Spleen (tissue), 11 donors: ENCODE data around the gene PLEKHF1. TPM values are rescaled to one million over a fixed set of nuclear protein-coding genes. Genes with fewer than 3 reads are reported as not detected.

Experiments
- DNase-seq: peaks from one replicate; pipeline ENCODE4 v3.0.0-alpha.2; 2020
- H3K27ac ChIP-seq, 8 donors: fragments of 200-600 bp; sonication (generic) in 7 of 8; 1 replicate in 4 of 8; 2 replicates in 4 of 8; pipeline versions ENCODE4 v1.5.0 to v1.8.0; 2016 to 2021; ENCODE audit warnings: inconsistent platforms in 4 of 8, mild to moderate bottlenecking in 4 of 8, moderate library complexity in 1 of 8
- H3K27me3 ChIP-seq, 7 donors: fragments of 200-600 bp; sonication (generic) in 6 of 7; replicated peaks in 1 of 7; 1 replicate in 4 of 7; 2 replicates in 3 of 7; pipeline versions ENCODE4 v1.5.0 to v1.8.0; 2016 to 2021; ENCODE audit warnings: inconsistent platforms in 3 of 7, mild to moderate bottlenecking in 1 of 7
- H3K36me3 ChIP-seq, 6 donors: fragments of 200-600 bp; sonication (generic) in 5 of 6; 1 replicate in 4 of 6; 2 replicates in 2 of 6; pipeline versions ENCODE4 v1.5.0 to v1.8.0; 2016 to 2021; ENCODE audit warnings: inconsistent platforms in 2 of 6
- H3K4me1 ChIP-seq, 6 donors: fragments of 200-600 bp; sonication (generic) in 5 of 6; 1 replicate in 3 of 6; 2 replicates in 3 of 6; pipeline versions ENCODE4 v1.5.0 to v1.8.0; 2016 to 2021; ENCODE audit warnings: inconsistent platforms in 3 of 6
- H3K4me3 ChIP-seq, 8 donors: fragments of 200-600 bp; sonication (generic) in 7 of 8; 1 replicate in 4 of 8; 2 replicates in 4 of 8; pipeline versions ENCODE4 v1.5.0 to v1.8.0; 2016 to 2021; ENCODE audit warnings: inconsistent platforms in 4 of 8, mild to moderate bottlenecking in 4 of 8, moderate library complexity in 2 of 8
- H3K9me3 ChIP-seq, 8 donors: fragments of 200-600 bp; sonication (generic) in 7 of 8; 1 replicate in 4 of 8; 2 replicates in 4 of 8; pipeline versions ENCODE4 v1.5.0 to v1.8.0; 2016 to 2021; ENCODE audit warnings: inconsistent platforms in 4 of 8
- CTCF ChIP-seq, 11 experiments: fragments of 200-600 bp in 7 of 11; fragments of 450-650 bp in 4 of 11; sonication (generic) in 4 of 11; IDR thresholded peaks in 8 of 11; conservative IDR thresholded peaks in 3 of 11; 1 replicate in 7 of 11; 2 replicates in 4 of 11; pipeline versions ENCODE4 v1.4.0 to v1.8.0; 2016 to 2021; ENCODE audit warnings: antibody characterized with exemption in 11 of 11, inconsistent platforms in 4 of 11, mild to moderate bottlenecking in 1 of 11
- POLR2A ChIP-seq, 3 donors: fragments of 450-650 bp; IDR thresholded peaks; one replicate each; pipeline ENCODE4 v1.5.1; 2017; ENCODE audit warnings: antibody characterized with exemption in 3 of 3, mild to moderate bottlenecking in 1 of 3
- POLR2AphosphoS5 ChIP-seq, 3 donors: sonication (generic); formaldehyde crosslinking; IDR thresholded peaks; one replicate each; pipeline ENCODE4 v1.5.1; 2017; ENCODE audit warnings: antibody characterized with exemption in 3 of 3
- WGBS, 5 donors: extraction: QIAGEN DNeasy Blood & Tissue Kit in 3 of 5; methylation state at CpG; one replicate each; pipeline versions ENCODE4 v1.1.5 to v1.1.7; 2013 to 2018; 5-methylcytosine and 5-hydroxymethylcytosine counted together
- intact Hi-C: fragments of 100-400 bp; cut with DNase I; formaldehyde crosslinking; loops from one replicate; pipeline ENCODE4 v1.15.0; 2023; ENCODE audit warnings: low total_unique reads
- polyA plus RNA-seq, 3 donors: library from polyadenylated mRNA; stranded (reverse); fragments of 200-250 nt; gene quantifications; one replicate each; pipeline ENCODE4 v1.2.1, GENCODE V29; 2013
- total RNA-seq, 7 donors: library from RNA; depleted of rRNA in 3 of 7; stranded (reverse); fragments of >200 nt in 3 of 7; fragmentation: NEBNext Ultra II Directional in 4 of 7; extraction: Animal tissue kit (Norgen Biotek cat#: 25700) in 4 of 7; gene quantifications; one replicate each; pipeline versions ENCODE4 v1.1.0 to v1.2.1, GENCODE V29; 2016 to 2021
- donor health status: healthy with polysubstance abuse.
- donor health status: DM: no; HTN: no; CAD: no; lungs with moderate emphysema.
- donor health status: DM: no; HTN: no; CAD: no.
- donor health status: Bipolar disorder and iron deficiency.
- donor health status: healthy.
- donor health status: DM: no; HTN: no; CAD: no.
- donor health status: DM: yes; HTN: yes; CAD: no.

PLEKHF1 gene
- total and polyA plus RNA-seq, 10 donors, result 9.7 to 28.0 (median 18.2) TPM

GRCh38 chr19:29717051-29717450 is 51.8 kb downstream of the PLEKHF1 start:
- no peak overlapping the region for H3K4me3 ChIP-seq
- H3K36me3 ChIP-seq, result no peaks in the 10 kb centered on the region
- WGBS, 5 donors, result 84 to 94% (median 88%) methylated on average over 16 of the region's 16 CpGs
- peak overlapping the region in 2 of 8 donors; percentile 97 for H3K27ac ChIP-seq
- H3K4me1 ChIP-seq, result peaks cover 25 to 49% (median 41%) of the 10 kb centered on the region in 6 donors
- TF ChIP-seq CTCF (IDR thresholded peaks at IDR 0.05 in 8 of 11, conservative IDR thresholded peaks at IDR 0.05 in 3 of 11) (no peak), POLR2AphosphoS5 (IDR thresholded peaks at IDR 0.05) (no peak), POLR2A (IDR thresholded peaks at IDR 0.05) (no peak)
- H3K27me3 ChIP-seq, result no peaks in the 10 kb centered on the region
- no peaks in the 10 kb centered on the region for H3K9me3 ChIP-seq
- intact Hi-C loops, result loop anchor here (10.0 kb wide), 1 partner anchor 52 kb away; the partner anchor contains the start of gene PLEKHF1
- no peak for DNase-seq

DNA sequence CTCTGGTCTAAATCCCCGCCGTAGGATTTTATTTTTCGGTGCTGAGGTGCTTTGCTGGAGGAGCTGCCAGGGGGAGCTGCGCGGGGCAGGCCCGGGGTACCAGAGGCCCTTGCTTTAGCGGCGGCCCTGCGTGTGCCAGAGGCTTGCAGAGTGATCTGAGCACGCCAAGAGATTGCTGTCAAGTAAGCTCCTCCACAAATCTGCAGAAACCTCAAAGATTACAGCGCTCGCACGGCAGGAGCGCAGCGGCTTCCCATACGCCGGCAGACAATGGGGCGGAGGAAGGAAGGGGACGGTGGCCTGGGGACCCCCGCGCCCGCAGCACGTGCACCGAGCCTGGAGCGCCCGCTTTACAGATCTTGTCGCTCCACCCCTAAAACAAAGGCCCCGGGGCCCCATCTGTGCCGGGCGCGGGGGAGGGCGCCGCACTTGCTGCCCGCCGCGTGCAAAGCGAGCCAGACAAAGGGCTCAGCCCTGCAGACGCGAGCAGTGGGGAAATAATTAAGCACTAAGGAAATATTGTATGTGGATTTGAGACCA is 58.9 kb downstream of the PLEKHF1 start:
- H3K36me3 ChIP-seq, result no peaks in the 10 kb centered on the region
- no peak overlapping the region for H3K27ac ChIP-seq
- H3K27me3 ChIP-seq, result peaks cover 0 to 63% (median 28%) of the 10 kb centered on the region in 7 donors
- WGBS, 5 donors, result 1 to 10% (median 2%) methylated on average over 28 to 39 of the region's 39 CpGs
- no peak for TF ChIP-seq CTCF (IDR thresholded peaks at IDR 0.05 in 8 of 11, conservative IDR thresholded peaks at IDR 0.05 in 3 of 11)
- peak in 1 of 3 donors; percentile 14 for TF ChIP-seq POLR2AphosphoS5 (IDR thresholded peaks at IDR 0.05)
- peak overlapping the region in 4 of 8 donors; percentile 21 to 55 (median 30) for H3K4me3 ChIP-seq
- H3K9me3 ChIP-seq, result no peaks in the 10 kb centered on the region
- no peak for DNase-seq
- intact Hi-C loops, result no loop called here
- peaks cover 0 to 16% (median 10%) of the 10 kb centered on the region in 6 donors for H3K4me1 ChIP-seq

- 51 to 72% (median 61%) methylated on average over 14 of the region's 14 CpGs for WGBS, 5 donors
- Histone ChIP-seq H3K27me3 (peaks cover 0 to 66% (median 28%) of the 10 kb centered on the region in 7 donors), H3K27ac (no peak overlapping the region), H3K4me1 (peaks cover 0 to 16% (median 10%) of the 10 kb centered on the region in 6 donors), H3K9me3 (no peaks in the 10 kb centered on the region), H3K36me3 (no peaks in the 10 kb centered on the region), H3K4me3 (peak overlapping the region in 2 of 8 donors; percentile 25 to 55)
- TF ChIP-seq POLR2AphosphoS5 (IDR thresholded peaks at IDR 0.05), result no peak
- TF ChIP-seq POLR2A (IDR thresholded peaks at IDR 0.05), result no peak
- TF ChIP-seq CTCF (IDR thresholded peaks at IDR 0.05 in 8 of 11, conservative IDR thresholded peaks at IDR 0.05 in 3 of 11), result no peak
- DNase-seq, result no peak
- intact Hi-C loops, result no loop called here
Measured at GRCh38 chr19:29724746-29725145, 59.5 kb downstream of the PLEKHF1 start.

Other genes with a start within 250 kb of the PLEKHF1 start
- gene VSTM2B, start 139.5 kb upstream of the PLEKHF1 start, total RNA-seq, result not detected
- not detected for gene VSTM2B, start 139.5 kb upstream of the PLEKHF1 start, polyA plus RNA-seq
- gene POP4, start 59.2 kb upstream of the PLEKHF1 start, total RNA-seq, result 10 to 100 TPM; 49.3 to 73.1 (median 60.7) TPM
- 10 to 100 TPM; 54.5 to 69.1 (median 68.8) TPM for gene POP4, start 59.2 kb upstream of the PLEKHF1 start, polyA plus RNA-seq
- 10 to 100 TPM; 24.2 to 36.9 (median 30.2) TPM for gene C19orf12, start 49.8 kb downstream of the PLEKHF1 start, total RNA-seq
- 10 to 100 TPM; 13.8 to 19.3 (median 13.9) TPM for gene C19orf12, start 49.8 kb downstream of the PLEKHF1 start, polyA plus RNA-seq
- gene CCNE1, start 146.5 kb downstream of the PLEKHF1 start, total RNA-seq, result 1 to 10 TPM; 2.3 to 4.8 (median 4.0) TPM
- gene CCNE1, start 146.5 kb downstream of the PLEKHF1 start, polyA plus RNA-seq, result 1 to 10 TPM; 3.5 to 4.0 (median 3.9) TPM